IgD-negative memory B cell (primary cell): ENCODE measurements around the gene GCN1. TPM values are rescaled to one million over a fixed set of nuclear protein-coding genes. Genes with fewer than 3 reads are reported as not detected.
A peak's percentile ranks its signal among the peaks of the same experiment; 100 is the strongest.

ENCODE experiments used
- H3K27ac Mint-ChIP-seq, 3 donors: one replicate each; pipeline ENCODE4 v1.8.0; 2020 to 2022; ENCODE audit warnings: mild to moderate bottlenecking in 3 of 3, mixed read lengths in 3 of 3, moderate library complexity in 1 of 3
- H3K27me3 Mint-ChIP-seq: one replicate; pipeline ENCODE4 v1.8.0; 2021; ENCODE audit warnings: mixed read lengths
- H3K36me3 Mint-ChIP-seq: one replicate; pipeline ENCODE4 v1.8.0; 2020; ENCODE audit warnings: mild to moderate bottlenecking, mixed read lengths
- H3K4me1 Mint-ChIP-seq, 3 donors: one replicate each; pipeline ENCODE4 v1.8.0; 2020 to 2022; ENCODE audit warnings: mixed read lengths in 3 of 3, mild to moderate bottlenecking in 1 of 3
- H3K4me3 Mint-ChIP-seq, 4 donors: one replicate each; pipeline ENCODE4 v1.8.0; 2020 to 2022; ENCODE audit warnings: mild to moderate bottlenecking in 4 of 4, mixed read lengths in 4 of 4, moderate library complexity in 3 of 4
- H3K9me3 Mint-ChIP-seq, 3 donors: one replicate each; pipeline ENCODE4 v1.8.0; 2020 to 2021; ENCODE audit warnings: mixed read lengths in 3 of 3, mild to moderate bottlenecking in 1 of 3
- polyA plus RNA-seq: library from polyadenylated mRNA; unstranded; fragments of 300-500 nt; fragmentation: Illumina TruSeq; gene quantifications from one replicate; pipeline ENCODE4 v1.2.3, GENCODE V29; 2021

GCN1 gene
- polyA plus RNA-seq, 1 donor from 2014 or later, result 18.4 TPM

DNA sequence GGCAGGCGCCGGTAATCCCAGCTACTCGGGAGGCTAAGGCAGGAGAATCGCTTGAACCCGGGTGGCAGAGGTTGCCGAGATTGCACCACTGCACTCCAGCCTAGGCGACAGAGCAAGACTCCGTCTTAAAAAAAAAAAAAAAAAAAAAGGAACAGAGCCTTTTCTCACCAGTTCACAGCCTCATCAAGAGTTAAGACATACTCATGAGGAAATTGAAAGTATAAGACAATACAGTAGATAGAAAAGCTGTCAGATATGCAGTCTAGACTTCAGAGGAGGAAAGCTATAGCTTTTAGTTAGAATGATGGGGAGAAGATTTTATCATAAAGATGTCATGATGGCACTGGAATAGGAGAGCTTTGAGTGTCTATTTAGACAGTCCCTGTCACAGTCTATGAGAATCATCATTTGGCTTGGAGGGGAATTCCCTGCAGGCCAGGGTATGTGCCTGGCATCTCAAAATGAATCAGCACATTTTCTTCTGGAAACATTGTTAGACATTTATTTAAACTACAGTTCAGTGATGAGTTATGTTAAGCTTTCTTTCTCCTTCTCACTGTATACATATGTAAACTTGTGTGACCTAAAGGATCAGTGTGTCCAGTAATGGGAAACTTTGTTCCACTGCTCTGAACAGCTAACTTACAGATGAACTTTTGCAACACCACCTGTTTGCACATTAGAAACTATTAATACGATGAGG lies 75.1 kb downstream of the GCN1 start:
- H3K4me1 Mint-ChIP-seq, result peaks cover 57 to 63% (median 63%) of the 10 kb centered on the region in 3 donors
- peak overlapping the region in 2 of 3 donors; percentile 59 to 92 for H3K27ac Mint-ChIP-seq
- H3K9me3 Mint-ChIP-seq, result no peaks in the 10 kb centered on the region
- H3K27me3 Mint-ChIP-seq, result no peaks in the 10 kb centered on the region
- peak overlapping the region; percentile 1 to 92 (median 14) for H3K4me3 Mint-ChIP-seq
- peaks cover 3% of the 10 kb centered on the region for H3K36me3 Mint-ChIP-seq

- no peaks in the 10 kb centered on the region for H3K9me3 Mint-ChIP-seq
- peak overlapping the region; percentile 87 to 96 (median 94) for H3K4me3 Mint-ChIP-seq
- peak overlapping the region in 2 of 3 donors; percentile 71 to 92 for H3K27ac Mint-ChIP-seq
- H3K27me3 Mint-ChIP-seq, result no peaks in the 10 kb centered on the region
- H3K36me3 Mint-ChIP-seq, result peaks cover 3% of the 10 kb centered on the region
- H3K4me1 Mint-ChIP-seq, result peaks cover 52 to 58% (median 57%) of the 10 kb centered on the region in 3 donors
Observed at GRCh38 chr12:120118321-120119061, 76.0 kb downstream of the GCN1 start.

GRCh38 chr12:120117961-120118320 lies 76.6 kb downstream of the GCN1 start:
- Mint-ChIP-seq H3K4me3 (peak overlapping the region; percentile 87 to 96 (median 94)), H3K27me3 (no peaks in the 10 kb centered on the region), H3K27ac (peak overlapping the region; percentile 73 to 92 (median 88)), H3K9me3 (no peaks in the 10 kb centered on the region), H3K4me1 (peaks cover 52 to 61% (median 55%) of the 10 kb centered on the region in 3 donors), H3K36me3 (peaks cover 3% of the 10 kb centered on the region)

- Mint-ChIP-seq H3K27me3 (no peaks in the 10 kb centered on the region), H3K27ac (peak overlapping the region; percentile 73 to 92 (median 88)), H3K4me1 (peaks cover 58 to 66% (median 58%) of the 10 kb centered on the region in 3 donors), H3K9me3 (no peaks in the 10 kb centered on the region), H3K36me3 (peaks cover 3% of the 10 kb centered on the region), H3K4me3 (peak overlapping the region; percentile 87 to 96 (median 94))
Observed at GRCh38 chr12:120116792-120117651, 77.5 kb downstream of the GCN1 start.

- H3K9me3 Mint-ChIP-seq, result no peaks in the 10 kb centered on the region
- peaks cover 56 to 60% (median 56%) of the 10 kb centered on the region in 3 donors for H3K4me1 Mint-ChIP-seq
- H3K36me3 Mint-ChIP-seq, result peaks cover 3% of the 10 kb centered on the region
- peak within 1 kb of the TSS; percentile 91 to 99 (median 97) for H3K4me3 Mint-ChIP-seq
- H3K27me3 Mint-ChIP-seq, result no peaks in the 10 kb centered on the region
- H3K27ac Mint-ChIP-seq, result peak within 1 kb of the TSS; percentile 88 to 95 (median 92)
Observed at GRCh38 chr12:120116441-120116791, 78.1 kb downstream of the GCN1 start, which contains the start of gene RAB35. Gene RAB35, minus strand, starts transcription at chr12:120116753. Its CDS starts 103 bp downstream, at chr12:120116650.

DNA sequence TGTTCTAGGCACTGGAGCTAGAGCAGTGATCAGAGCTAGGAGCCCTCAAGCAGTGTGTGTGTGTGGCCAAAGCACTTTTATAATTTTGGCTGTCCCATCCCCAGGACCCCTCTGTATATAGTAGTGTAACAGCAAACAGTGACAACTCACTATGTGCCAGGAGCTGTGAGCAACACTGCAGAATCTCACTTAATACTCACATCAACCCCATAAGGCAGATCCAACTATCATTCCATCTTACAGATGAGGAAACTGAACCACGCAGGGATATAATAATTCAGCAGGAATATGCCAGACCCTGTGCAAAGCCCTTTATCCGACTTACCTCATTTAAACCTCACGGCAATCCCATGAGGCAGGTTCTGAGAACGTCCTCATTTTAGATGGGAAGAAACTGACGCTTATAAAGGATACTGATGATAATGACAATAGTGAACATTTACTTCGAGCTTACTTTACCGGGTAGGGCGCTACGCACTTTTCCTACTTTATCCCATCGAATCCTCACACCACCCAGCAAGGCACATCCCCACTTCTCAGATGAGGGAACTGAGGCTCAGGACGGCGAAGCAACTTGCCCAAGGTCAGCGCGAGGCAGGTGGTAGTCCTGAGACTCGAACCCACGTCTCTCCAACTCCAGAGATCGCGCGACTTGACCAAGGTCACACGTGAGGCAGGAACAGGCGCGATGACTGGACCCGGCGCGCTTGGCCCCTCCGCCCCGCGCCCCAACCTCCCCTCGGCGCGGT lies 78.6 kb downstream of the GCN1 start:
- H3K4me3 Mint-ChIP-seq, result peak overlapping the region; percentile 90 to 99 (median 94)
- no peaks in the 10 kb centered on the region for H3K27me3 Mint-ChIP-seq
- peaks cover 55 to 59% (median 57%) of the 10 kb centered on the region in 3 donors for H3K4me1 Mint-ChIP-seq
- H3K36me3 Mint-ChIP-seq, result peaks cover 3% of the 10 kb centered on the region
- H3K9me3 Mint-ChIP-seq, result no peaks in the 10 kb centered on the region
- peak overlapping the region; percentile 84 to 95 (median 92) for H3K27ac Mint-ChIP-seq

DNA sequence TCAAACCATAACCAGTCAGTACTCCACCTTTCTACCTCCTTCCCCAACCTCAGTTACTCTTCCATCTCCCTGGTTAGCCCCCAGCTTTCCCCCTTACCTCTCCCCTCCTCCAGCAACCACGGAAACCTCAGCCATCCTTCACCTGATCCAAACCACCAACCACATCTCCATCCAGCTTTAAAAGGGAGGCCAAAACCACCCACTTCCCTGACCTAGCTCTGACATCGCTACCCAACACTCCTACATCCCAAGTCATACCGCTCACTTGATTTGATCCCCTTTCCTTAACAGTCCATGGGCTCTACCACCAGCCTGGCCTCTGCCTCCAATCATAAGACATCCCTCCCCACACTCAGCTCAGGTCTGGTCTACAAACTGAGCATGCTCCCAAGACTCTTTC lies 79.4 kb downstream of the GCN1 start:
- Mint-ChIP-seq H3K27me3 (no peaks in the 10 kb centered on the region), H3K4me3 (peak overlapping the region; percentile 90 to 99 (median 94)), H3K9me3 (no peaks in the 10 kb centered on the region), H3K27ac (peak overlapping the region in 1 of 3 donors; percentile 92), H3K36me3 (peaks cover 3% of the 10 kb centered on the region), H3K4me1 (peaks cover 57 to 62% (median 60%) of the 10 kb centered on the region in 3 donors)

DNA sequence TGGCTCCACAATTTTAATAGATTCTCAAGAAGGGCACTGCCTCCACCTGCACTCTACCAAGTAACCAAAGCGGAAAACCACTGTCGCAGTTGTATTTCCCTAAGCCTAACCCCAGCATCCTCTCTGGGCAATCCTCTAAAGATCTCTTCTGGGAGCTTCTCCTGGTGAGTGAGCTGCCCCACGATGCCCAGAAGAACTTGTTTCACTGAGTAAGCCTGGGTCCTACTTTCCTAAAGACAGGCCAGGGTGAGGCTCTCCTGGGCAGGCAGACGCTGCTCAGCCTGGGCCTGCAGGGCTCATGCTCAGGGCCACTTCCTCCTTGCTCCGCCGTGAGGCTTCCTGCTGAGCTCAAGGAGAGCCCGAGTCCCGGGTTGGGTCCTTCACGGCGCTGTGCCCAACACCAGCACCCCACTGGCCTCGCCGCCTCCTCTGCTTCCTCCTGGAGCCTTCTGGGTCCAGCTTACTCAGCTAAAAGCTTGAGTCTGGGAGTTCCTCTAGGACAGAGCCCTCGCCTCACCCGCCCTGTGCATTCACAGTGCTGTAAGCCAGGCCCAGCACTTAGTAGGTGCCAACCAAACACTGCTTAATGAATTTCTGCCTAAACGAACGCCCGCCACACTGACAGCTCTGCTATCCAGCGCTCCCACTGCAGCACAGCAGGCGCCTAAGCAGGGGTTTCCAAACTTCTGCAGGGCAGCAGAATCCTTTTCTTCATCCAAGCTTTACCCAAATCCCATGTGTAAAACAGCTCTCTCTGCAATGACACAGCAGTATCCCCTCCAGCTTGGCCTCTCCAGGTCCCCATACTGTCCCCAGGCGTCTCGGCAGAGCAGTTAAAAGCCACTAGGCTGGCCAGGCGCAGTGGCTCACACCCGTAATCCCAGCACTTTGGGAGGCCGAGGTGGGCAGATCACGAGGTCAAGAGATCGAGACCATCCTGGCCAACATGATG lies 83.7 kb downstream of the GCN1 start:
- H3K27me3 Mint-ChIP-seq, result no peaks in the 10 kb centered on the region
- H3K36me3 Mint-ChIP-seq, result peaks cover 7% of the 10 kb centered on the region
- H3K4me3 Mint-ChIP-seq, result peak overlapping the region; percentile 65 to 87 (median 82)
- peaks cover 45 to 48% (median 46%) of the 10 kb centered on the region in 3 donors for H3K4me1 Mint-ChIP-seq
- H3K27ac Mint-ChIP-seq, result peak overlapping the region; percentile 82 to 89 (median 86)
- H3K9me3 Mint-ChIP-seq, result no peaks in the 10 kb centered on the region

GRCh38 chr12:120109570-120110267 lies 84.8 kb downstream of the GCN1 start:
- no peaks in the 10 kb centered on the region for H3K9me3 Mint-ChIP-seq
- no peaks in the 10 kb centered on the region for H3K27me3 Mint-ChIP-seq
- peak overlapping the region; percentile 79 to 89 (median 86) for H3K27ac Mint-ChIP-seq
- H3K4me3 Mint-ChIP-seq, result peak overlapping the region in 2 of 4 donors; percentile 87
- peaks cover 9% of the 10 kb centered on the region for H3K36me3 Mint-ChIP-seq
- peaks cover 34 to 45% (median 39%) of the 10 kb centered on the region in 3 donors for H3K4me1 Mint-ChIP-seq

DNA sequence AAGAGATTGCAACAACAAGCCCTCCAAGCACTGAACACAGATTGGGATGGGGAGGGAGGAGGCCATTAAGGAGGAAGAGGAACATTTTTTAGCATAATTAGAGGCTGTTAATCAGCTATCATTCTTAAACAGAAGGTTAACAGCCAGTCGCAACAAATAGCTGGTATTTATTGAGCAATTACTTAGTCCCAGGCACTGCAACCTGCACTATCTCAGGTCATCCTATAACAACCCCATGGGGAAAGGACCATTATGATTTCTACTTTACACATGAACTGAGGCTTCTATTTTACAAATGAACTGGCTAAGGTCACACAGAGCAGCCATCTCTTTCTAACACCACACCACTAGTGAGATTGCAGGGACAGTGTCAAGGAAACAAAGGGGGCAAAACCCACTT lies 88.4 kb downstream of the GCN1 start:
- Mint-ChIP-seq H3K4me1 (peaks cover 23 to 33% (median 30%) of the 10 kb centered on the region in 3 donors), H3K4me3 (no peak overlapping the region), H3K27ac (peak overlapping the region in 1 of 3 donors; percentile 4), H3K36me3 (peaks cover 9% of the 10 kb centered on the region), H3K27me3 (no peaks in the 10 kb centered on the region), H3K9me3 (no peaks in the 10 kb centered on the region)

DNA sequence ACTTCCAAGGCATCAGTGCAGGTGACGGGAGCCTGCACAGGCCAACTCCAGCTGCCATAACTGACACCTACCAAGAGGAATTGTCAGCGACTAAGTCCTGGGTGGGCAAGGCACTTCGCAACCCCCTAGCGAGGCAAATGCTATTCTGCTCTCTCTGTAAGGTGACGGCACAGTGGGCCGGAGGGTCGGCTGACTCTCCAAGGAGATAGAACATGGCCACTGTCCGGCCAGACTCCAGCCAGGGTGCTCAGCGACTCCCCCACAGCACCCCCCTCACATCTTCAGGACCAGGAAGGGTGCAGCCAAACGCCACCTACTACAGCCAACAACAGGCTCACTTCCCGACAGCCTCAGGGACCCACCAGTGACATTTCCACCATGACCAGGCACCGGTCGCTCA lies 91.1 kb downstream of the GCN1 start:
- H3K4me3 Mint-ChIP-seq, result no peak overlapping the region
- no peak overlapping the region for H3K27ac Mint-ChIP-seq
- no peaks in the 10 kb centered on the region for H3K27me3 Mint-ChIP-seq
- H3K4me1 Mint-ChIP-seq, result peaks cover 5 to 18% (median 16%) of the 10 kb centered on the region in 3 donors
- H3K9me3 Mint-ChIP-seq, result no peaks in the 10 kb centered on the region
- peaks cover 9% of the 10 kb centered on the region for H3K36me3 Mint-ChIP-seq

DNA sequence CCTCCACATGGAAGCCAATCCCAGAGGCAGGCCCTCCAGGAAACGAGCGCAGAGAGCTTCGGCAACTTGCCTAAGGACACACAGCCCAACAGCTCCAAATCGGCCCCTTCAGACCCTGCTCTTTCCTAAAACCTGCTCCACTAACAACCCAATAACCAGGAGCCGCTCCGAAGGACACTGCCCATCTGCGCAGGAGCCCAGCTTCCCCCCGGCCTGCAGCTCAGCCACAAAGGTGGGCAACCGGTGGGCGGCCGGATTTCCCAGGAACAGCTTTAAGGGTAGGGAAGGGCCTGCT lies 91.5 kb downstream of the GCN1 start:
- H3K4me3 Mint-ChIP-seq, result no peak overlapping the region
- peaks cover 5 to 18% (median 13%) of the 10 kb centered on the region in 3 donors for H3K4me1 Mint-ChIP-seq
- no peaks in the 10 kb centered on the region for H3K27me3 Mint-ChIP-seq
- H3K27ac Mint-ChIP-seq, result no peak overlapping the region
- peaks cover 8% of the 10 kb centered on the region for H3K36me3 Mint-ChIP-seq
- H3K9me3 Mint-ChIP-seq, result no peaks in the 10 kb centered on the region
